Neural progenitor cell (in vitro differentiated cells): ENCODE results near the gene ALDH3B2. TPM values are rescaled to one million over a fixed set of nuclear protein-coding genes. Genes with fewer than 3 reads are reported as not detected.
"Not testable (repeated sequence)": the region's sequence is repeated elsewhere in the genome, so short reads cannot be mapped to it uniquely, and the experiment has no call there.

ENCODE experiments used
- DNase-seq: peaks from one replicate; pipeline ENCODE4 v3.0.0-alpha.2; 2016; ENCODE audit warnings: low spot score
- H2AFZ ChIP-seq: fragments of 200-600 bp; sonication (generic); replicated peaks from 2 replicates; pipeline ENCODE4 v1.6.1; 2016; ENCODE audit warnings: antibody characterized with exemption
- H3F3A ChIP-seq: fragments of 200-600 bp; sonication (generic); 2 replicates; pipeline ENCODE4 v1.6.1; 2016; ENCODE audit warnings: antibody characterized with exemption, low read depth
- H3K27ac ChIP-seq: fragments of 200-600 bp; sonication (generic); 2 replicates; pipeline ENCODE4 v1.5.1; 2016; ENCODE audit warnings: mild to moderate bottlenecking
- H3K27me3 ChIP-seq: fragments of 200-600 bp; sonication (generic); 2 replicates; pipeline ENCODE4 v1.6.1; 2016; ENCODE audit warnings: mild to moderate bottlenecking, moderate library complexity
- H3K36me3 ChIP-seq: fragments of 200-600 bp; sonication (generic); 2 replicates; pipeline ENCODE4 v1.5.1; 2016
- H3K4me1 ChIP-seq: fragments of 200-600 bp; sonication (generic); 2 replicates; pipeline ENCODE4 v1.6.1; 2016; ENCODE audit warnings: mixed run types
- H3K4me2 ChIP-seq: fragments of 200-600 bp; sonication (generic); 2 replicates; pipeline ENCODE4 v1.6.1; 2016
- H3K4me3 ChIP-seq: fragments of 200-600 bp; sonication (generic); 2 replicates; pipeline ENCODE4 v1.5.1; 2016
- H3K79me2 ChIP-seq: fragments of 200-600 bp; sonication (generic); 2 replicates; pipeline ENCODE4 v1.6.1; 2016; ENCODE audit warnings: low read depth
- H3K9ac ChIP-seq: fragments of 200-600 bp; sonication (generic); 2 replicates; pipeline ENCODE4 v1.6.1; 2016
- H3K9me3 ChIP-seq: fragments of 200-600 bp; sonication (generic); 2 replicates; pipeline ENCODE4 v1.5.1; 2016; ENCODE audit warnings: low read depth
- H4K20me1 ChIP-seq: fragments of 200-600 bp; sonication (generic); 2 replicates; pipeline ENCODE4 v1.6.1; 2016; ENCODE audit warnings: low read depth
- H3K27ac Mint-ChIP-seq: 3 replicates; pipeline ENCODE4 v1.8.0; 2021; ENCODE audit warnings: mixed read lengths
- H3K27me3 Mint-ChIP-seq: 2 replicates; pipeline ENCODE4 v1.8.0; 2022; ENCODE audit warnings: low read depth, mild to moderate bottlenecking, inconsistent platforms, moderate library complexity, mixed read lengths; ENCODE audit not compliant: insufficient read depth
- H3K36me3 Mint-ChIP-seq: 3 replicates; pipeline ENCODE4 v1.8.0; 2021; ENCODE audit warnings: mixed read lengths
- H3K4me1 Mint-ChIP-seq: 3 replicates; pipeline ENCODE4 v1.8.0; 2021; ENCODE audit warnings: mixed read lengths
- H3K4me3 Mint-ChIP-seq: 3 replicates; pipeline ENCODE4 v1.8.0; 2021; ENCODE audit warnings: mild to moderate bottlenecking, moderate library complexity, mixed read lengths
- H3K9me3 Mint-ChIP-seq: 3 replicates; pipeline ENCODE4 v1.8.0; 2020; ENCODE audit warnings: mixed read lengths
- CTCF ChIP-seq: fragments of 200-600 bp; sonication (generic); IDR thresholded peaks from 2 replicates; pipeline ENCODE4 v1.5.1; 2017; ENCODE audit warnings: antibody characterized with exemption, mild to moderate bottlenecking
- EZH2 ChIP-seq: fragments of 200-600 bp; sonication (generic); IDR thresholded peaks from 2 replicates; pipeline ENCODE4 v1.6.1; 2017; ENCODE audit warnings: antibody characterized with exemption, mild to moderate bottlenecking, moderate library complexity
- EZH2phosphoT487 ChIP-seq: fragments of 200-600 bp; sonication (generic); IDR thresholded peaks from 2 replicates; pipeline ENCODE4 v1.6.1; 2017; ENCODE audit warnings: antibody characterized with exemption
- total RNA-seq: library from RNA; depleted of rRNA; stranded (reverse); fragments of >200 nt; gene quantifications from 2 replicates; pipeline ENCODE4 v1.2.3, GENCODE V29; 2015; ENCODE audit warnings: low replicate concordance

ALDH3B2 gene
- total RNA-seq, 1 donor from 2014 or later = not detected

GRCh38 chr11:67627812-67628624 lies 46.4 kb downstream of the ALDH3B2 start:
- peaks cover 7% of the 10 kb centered on the region for H3K27me3 Mint-ChIP-seq
- H3F3A ChIP-seq = peaks cover 65% of the 10 kb centered on the region
- no peak overlapping the region for H3K9ac ChIP-seq
- peak overlapping the region; percentile 69 for H3K27ac Mint-ChIP-seq
- no peaks in the 10 kb centered on the region for H3K9me3 ChIP-seq
- no peak overlapping the region for H2AFZ ChIP-seq
- H3K4me3 ChIP-seq = no peak overlapping the region
- peaks cover 2% of the 10 kb centered on the region for H3K9me3 Mint-ChIP-seq
- H4K20me1 ChIP-seq = peaks cover 4% of the 10 kb centered on the region
- no peaks in the 10 kb centered on the region for H3K36me3 ChIP-seq
- H3K4me2 ChIP-seq = no peak overlapping the region
- H3K27ac ChIP-seq = peak overlapping the region; percentile 63
- H3K4me3 Mint-ChIP-seq = peak overlapping the region; percentile 64
- H3K4me1 Mint-ChIP-seq = peaks cover 14% of the 10 kb centered on the region
- H3K79me2 ChIP-seq = peaks cover 1% of the 10 kb centered on the region
- TF ChIP-seq EZH2 = no peak
- TF ChIP-seq EZH2phosphoT487 = no peak
- TF ChIP-seq CTCF = no peak
- peaks cover 8% of the 10 kb centered on the region for H3K4me1 ChIP-seq
- no peaks in the 10 kb centered on the region for H3K27me3 ChIP-seq
- peaks cover 16% of the 10 kb centered on the region for H3K36me3 Mint-ChIP-seq
- DNase-seq = no peak

- no peak overlapping the region for H3K27ac Mint-ChIP-seq
These were observed 47.0 kb downstream of the ALDH3B2 start for GRCh38 chr11:67627441-67627811.

GRCh38 chr11:67626970-67627369 lies 47.5 kb downstream of the ALDH3B2 start:
- no peak overlapping the region for H3K4me2 ChIP-seq
- no peaks in the 10 kb centered on the region for H3K27me3 ChIP-seq
- Mint-ChIP-seq H3K4me1 (peaks cover 18% of the 10 kb centered on the region), H3K27me3 (peaks cover 7% of the 10 kb centered on the region), H3K9me3 (peaks cover 2% of the 10 kb centered on the region), H3K4me3 (no peak overlapping the region), H3K36me3 (peaks cover 16% of the 10 kb centered on the region), H3K27ac (peak overlapping the region; percentile 14)
- no peak overlapping the region for H3K9ac ChIP-seq
- peaks cover 13% of the 10 kb centered on the region for H4K20me1 ChIP-seq
- TF ChIP-seq EZH2phosphoT487 (no peak), EZH2 (no peak), CTCF (no peak)
- no peak overlapping the region for H3K4me3 ChIP-seq
- no peaks in the 10 kb centered on the region for H3K36me3 ChIP-seq
- H3F3A ChIP-seq = peaks cover 72% of the 10 kb centered on the region
- no peak for DNase-seq
- peaks cover 10% of the 10 kb centered on the region for H3K79me2 ChIP-seq
- H3K27ac ChIP-seq = peak overlapping the region; percentile 26
- peaks cover 8% of the 10 kb centered on the region for H3K4me1 ChIP-seq
- H3K9me3 ChIP-seq = no peaks in the 10 kb centered on the region
- H2AFZ ChIP-seq = no peak overlapping the region

More at GRCh38 chr11:67627441-67627811, 47.0 kb downstream of the ALDH3B2 start:
- Histone ChIP-seq H4K20me1 (peaks cover 10% of the 10 kb centered on the region), H3K79me2 (peaks cover 7% of the 10 kb centered on the region), H2AFZ (no peak overlapping the region), H3K27ac (peak overlapping the region; percentile 63), H3K4me1 (peaks cover 8% of the 10 kb centered on the region), H3F3A (peaks cover 70% of the 10 kb centered on the region), H3K4me3 (no peak overlapping the region), H3K36me3 (no peaks in the 10 kb centered on the region), H3K9ac (no peak overlapping the region), H3K9me3 (no peaks in the 10 kb centered on the region), H3K4me2 (no peak overlapping the region), H3K27me3 (no peaks in the 10 kb centered on the region)
- Mint-ChIP-seq H3K4me3 (no peak overlapping the region), H3K4me1 (peaks cover 17% of the 10 kb centered on the region), H3K9me3 (peaks cover 2% of the 10 kb centered on the region), H3K36me3 (peaks cover 16% of the 10 kb centered on the region), H3K27me3 (peaks cover 7% of the 10 kb centered on the region)
- DNase-seq = no peak
- TF ChIP-seq EZH2 (no peak), CTCF (no peak), EZH2phosphoT487 (no peak)

GRCh38 chr11:67626131-67626833 lies 48.1 kb downstream of the ALDH3B2 start:
- H3K27ac Mint-ChIP-seq = peak overlapping the region; percentile 14
- H3K4me3 Mint-ChIP-seq = not testable (repeated sequence)

GRCh38 chr11:67623795-67624194 lies 50.6 kb downstream of the ALDH3B2 start:
- H3K4me3 ChIP-seq, DNase-seq, H3K4me1 ChIP-seq, H3K9ac ChIP-seq, H3K27me3 ChIP-seq, H3K27ac Mint-ChIP-seq, H2AFZ ChIP-seq, H3K36me3 ChIP-seq, H3K9me3 ChIP-seq, H3K9me3 Mint-ChIP-seq: not testable (repeated sequence)
- Mint-ChIP-seq H3K4me1 (peaks cover 26% of the 10 kb centered on the region), H3K4me3 (peak overlapping the region; percentile 22), H3K36me3 (peaks cover 21% of the 10 kb centered on the region), H3K27me3 (peaks cover 27% of the 10 kb centered on the region)
- Histone ChIP-seq H3K27ac (peak overlapping the region; percentile 49), H4K20me1 (peaks cover 25% of the 10 kb centered on the region), H3K4me2 (peak overlapping the region; percentile 52), H3F3A (peaks cover 73% of the 10 kb centered on the region), H3K79me2 (peaks cover 31% of the 10 kb centered on the region)

More at GRCh38 chr11:67626131-67626833, 48.1 kb downstream of the ALDH3B2 start:
- not testable (repeated sequence) for H3K9ac ChIP-seq, H3K4me2 ChIP-seq, H3K4me3 ChIP-seq, H3K9me3 Mint-ChIP-seq, H3K9me3 ChIP-seq, H3K36me3 ChIP-seq, DNase-seq, H3K27me3 ChIP-seq, H2AFZ ChIP-seq, H3K4me1 ChIP-seq
- peaks cover 16% of the 10 kb centered on the region for H3K36me3 Mint-ChIP-seq
- H3F3A ChIP-seq = peaks cover 79% of the 10 kb centered on the region
- peaks cover 17% of the 10 kb centered on the region for H3K79me2 ChIP-seq
- peak overlapping the region; percentile 26 for H3K27ac ChIP-seq
- peaks cover 11% of the 10 kb centered on the region for H3K27me3 Mint-ChIP-seq
- H3K4me1 Mint-ChIP-seq = peaks cover 23% of the 10 kb centered on the region
- H4K20me1 ChIP-seq = peaks cover 19% of the 10 kb centered on the region
